GM23338 (cell line): ENCODE results near the gene GRAMD1B. TPM values are rescaled to one million over a fixed set of nuclear protein-coding genes. Genes with fewer than 3 reads are reported as not detected.

Experiments used
- ATAC-seq: fragments of 200-7000 bp; cut with Tn5 transposase; 3 replicates; pipeline ENCODE4 v1.9.1; 2020
- DNase-seq: peaks from one replicate; pipeline ENCODE4 v3.0.0-alpha.2; 2015; ENCODE audit warnings: low spot score
- H2AFZ ChIP-seq: fragments of 200-600 bp; sonication (generic); 2 replicates; pipeline ENCODE4 v1.8.0; 2016; ENCODE audit warnings: antibody characterized with exemption, mild to moderate bottlenecking, moderate library complexity
- H3F3A ChIP-seq: fragments of 200-600 bp; sonication (generic); replicated peaks from 2 replicates; pipeline ENCODE4 v1.8.0; 2017; ENCODE audit warnings: antibody characterized with exemption, mixed run types, low read depth
- H3K27ac ChIP-seq: fragments of 200-600 bp; sonication (generic); 2 replicates; pipeline ENCODE4 v1.6.1; 2016; ENCODE audit warnings: low read depth
- H3K27me3 ChIP-seq: fragments of 200-600 bp; sonication (generic); 2 replicates; pipeline ENCODE4 v1.8.0; 2016; ENCODE audit warnings: mild to moderate bottlenecking, mixed run types, moderate library complexity; ENCODE audit not compliant: insufficient read depth
- H3K36me3 ChIP-seq: fragments of 200-600 bp; sonication (generic); 2 replicates; pipeline ENCODE4 v1.8.0; 2016; ENCODE audit warnings: mild to moderate bottlenecking; ENCODE audit not compliant: insufficient read depth
- H3K4me1 ChIP-seq: fragments of 200-600 bp; sonication (generic); 2 replicates; pipeline ENCODE4 v1.8.0; 2016; ENCODE audit warnings: mild to moderate bottlenecking, moderate library complexity; ENCODE audit not compliant: insufficient read depth
- H3K4me2 ChIP-seq: fragments of 200-600 bp; sonication (generic); 2 replicates; pipeline ENCODE4 v1.7.1; 2017; ENCODE audit warnings: mixed run types
- H3K4me3 ChIP-seq: fragments of 200-600 bp; sonication (generic); 2 replicates; pipeline ENCODE4 v1.6.1; 2016; ENCODE audit warnings: mixed run types
- H3K79me2 ChIP-seq: fragments of 200-600 bp; sonication (generic); replicated peaks from 2 replicates; pipeline ENCODE4 v1.8.0; 2017; ENCODE audit warnings: mild to moderate bottlenecking; ENCODE audit not compliant: insufficient read depth
- H3K9me2 ChIP-seq: fragments of 200-600 bp; sonication (generic); 2 replicates; pipeline ENCODE4 v1.8.0; 2017; ENCODE audit not compliant: insufficient read depth
- H4K20me1 ChIP-seq: fragments of 200-600 bp; sonication (generic); replicated peaks from 2 replicates; pipeline ENCODE4 v1.8.0; 2017; ENCODE audit warnings: mild to moderate bottlenecking; ENCODE audit not compliant: insufficient read depth
- H3K27ac Mint-ChIP-seq: 2 replicates; pipeline ENCODE4 v1.8.0; 2020; ENCODE audit warnings: inconsistent platforms, mild to moderate bottlenecking, moderate library complexity, mixed read lengths
- H3K27me3 Mint-ChIP-seq: 3 replicates; pipeline ENCODE4 v1.8.0; 2022; ENCODE audit warnings: low read depth, mild to moderate bottlenecking, moderate library complexity, mixed read lengths, inconsistent platforms; ENCODE audit not compliant: insufficient read depth, poor library complexity
- H3K36me3 Mint-ChIP-seq: 3 replicates; pipeline ENCODE4 v1.8.0; 2021; ENCODE audit warnings: low read depth, mild to moderate bottlenecking, inconsistent platforms, moderate library complexity, mixed read lengths
- H3K4me1 Mint-ChIP-seq: 3 replicates; pipeline ENCODE4 v1.8.0; 2020; ENCODE audit warnings: mild to moderate bottlenecking, inconsistent platforms, mixed read lengths
- H3K4me3 Mint-ChIP-seq: 3 replicates; pipeline ENCODE4 v1.8.0; 2021; ENCODE audit warnings: moderate library complexity, mild to moderate bottlenecking, inconsistent platforms, mixed read lengths
- H3K9me3 Mint-ChIP-seq: 3 replicates; pipeline ENCODE4 v1.8.0; 2020; ENCODE audit warnings: moderate library complexity, mild to moderate bottlenecking, inconsistent platforms, mixed read lengths
- CREB1 ChIP-seq: fragments of 250-450 bp; sonication (Bioruptor Pico); IDR thresholded peaks from 2 replicates; pipeline ENCODE4 v1.5.0; 2020; ENCODE audit warnings: low read depth, mild to moderate bottlenecking, moderate library complexity
- CTCF ChIP-seq, 2 experiments: fragments of 200-600 bp in 1 of 2; sonication (generic) in 1 of 2; conservative IDR thresholded peaks; 2 replicates each; pipeline versions ENCODE4 v1.5.1 to v1.6.1; 2016 to 2017; ENCODE audit warnings: antibody characterized with exemption in 2 of 2, low read depth in 2 of 2, mild to moderate bottlenecking in 2 of 2, moderate library complexity in 1 of 2
- ETS1 ChIP-seq: IDR thresholded peaks from 2 replicates; pipeline ENCODE4 v1.6.1; 2016; ENCODE audit warnings: antibody characterized with exemption
- EZH2 ChIP-seq: fragments of 200-600 bp; sonication (generic); IDR thresholded peaks from one replicate; pipeline ENCODE4 v1.8.0; 2017; ENCODE audit warnings: antibody characterized with exemption, mild to moderate bottlenecking, low read depth; ENCODE audit not compliant: unreplicated experiment
- EZH2phosphoT487 ChIP-seq: fragments of 200-600 bp; sonication (generic); IDR thresholded peaks from one replicate; pipeline ENCODE4 v1.8.1; 2018; ENCODE audit warnings: antibody characterized with exemption; ENCODE audit not compliant: unreplicated experiment
- JUNB ChIP-seq: IDR thresholded peaks from one replicate; pipeline ENCODE4 v1.6.1; 2016; ENCODE audit warnings: antibody characterized with exemption; ENCODE audit not compliant: unreplicated experiment
- NANOG ChIP-seq: IDR thresholded peaks from 2 replicates; pipeline ENCODE4 v1.6.1; 2016; ENCODE audit warnings: antibody characterized with exemption, borderline replicate concordance
- POLR2AphosphoS5 ChIP-seq: IDR thresholded peaks from 2 replicates; pipeline ENCODE4 v1.6.1; 2016; ENCODE audit warnings: antibody characterized with exemption, low read depth
- STAT1 ChIP-seq: IDR thresholded peaks from one replicate; pipeline ENCODE4 v1.6.1; 2016; ENCODE audit warnings: antibody characterized with exemption; ENCODE audit not compliant: unreplicated experiment
- ZNF114 ChIP-seq: fragments of 250-450 bp; sonication (Bioruptor Pico); IDR thresholded peaks from 2 replicates; pipeline ENCODE4 v1.5.0; 2020; ENCODE audit warnings: mild to moderate bottlenecking, moderate library complexity
- ZNF331 ChIP-seq: fragments of 250-450 bp; sonication (Bioruptor Pico); IDR thresholded peaks from 2 replicates; pipeline ENCODE4 v1.5.0; 2020; ENCODE audit warnings: low read depth, mild to moderate bottlenecking, moderate library complexity
- polyA plus RNA-seq: library from polyadenylated mRNA; unstranded; fragments of >200 nt; fragmentation: Nextera tagmentation; extraction: Ambion mirVana; gene quantifications from 2 replicates; pipeline ENCODE4 v1.2.1, GENCODE V29; 2016
- total RNA-seq: library from RNA; depleted of rRNA; stranded (reverse); fragments of >200 nt; shearing (Covaris generic); gene quantifications from 2 replicates; pipeline ENCODE4 v1.2.3, GENCODE V29; 2014
- TF ChIP-seq, protein P1 (sequence below): IDR thresholded peaks from one replicate; pipeline ENCODE4 v1.6.1; 2018; ENCODE audit warnings: antibody characterized with exemption; ENCODE audit not compliant: unreplicated experiment
- TF ChIP-seq, protein P2 (sequence below): fragments of 250-450 bp; sonication (Bioruptor Pico); IDR thresholded peaks from 2 replicates; pipeline ENCODE4 v1.5.0; 2020; ENCODE audit warnings: mild to moderate bottlenecking, moderate library complexity

GRAMD1B gene
- total and polyA plus RNA-seq, 2 experiments from 2014 or later: 3.7 to 24.3 TPM

DNA sequence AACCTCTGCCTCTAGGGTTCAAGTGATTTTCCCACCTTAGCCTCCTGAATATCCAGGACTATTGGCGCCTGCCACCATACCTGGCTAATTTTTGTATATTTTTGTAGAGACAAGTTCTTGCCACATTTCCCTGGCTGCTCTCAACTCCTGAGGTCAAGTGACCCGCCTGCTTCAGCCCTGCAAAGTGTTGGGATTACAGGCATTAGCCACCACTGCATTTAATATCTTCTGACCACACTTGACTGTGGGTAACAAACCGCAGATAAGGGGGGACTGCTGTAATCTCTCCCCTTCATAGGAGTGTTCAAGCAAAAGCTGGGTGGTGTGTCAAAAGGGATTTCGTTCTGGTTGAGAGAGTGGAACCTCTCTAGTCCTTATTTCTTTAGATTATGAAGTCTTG lies 53.4 kb downstream of the GRAMD1B start:
- Mint-ChIP-seq H3K36me3 (peaks cover 3% of the 10 kb centered on the region), H3K4me3 (no peak overlapping the region), H3K9me3 (no peaks in the 10 kb centered on the region), H3K27me3 (peaks cover 5% of the 10 kb centered on the region), H3K4me1 (peaks cover 18% of the 10 kb centered on the region), H3K27ac (no peak overlapping the region)
- H3K4me3 ChIP-seq: no peak overlapping the region
- ATAC-seq (no peak), DNase-seq (no peak)
- no peak overlapping the region for H3K27ac ChIP-seq
- H3K27me3 ChIP-seq: no peaks in the 10 kb centered on the region
- no peak overlapping the region for H3K4me2 ChIP-seq
- H2AFZ ChIP-seq: no peak overlapping the region
- no peaks in the 10 kb centered on the region for H3K9me2 ChIP-seq
- no peaks in the 10 kb centered on the region; the same call in 1 of the 2 replicates for H4K20me1 ChIP-seq
- H3K4me1 ChIP-seq: peaks cover 13% of the 10 kb centered on the region
- peaks cover 5% of the 10 kb centered on the region; the same call in 1 of the 2 replicates for H3K79me2 ChIP-seq
- TF ChIP-seq JUNB (no peak), CTCF (conservative IDR thresholded peaks at IDR 0.05; ENCODE audit: low read depth in 2 of 2) (no peak), STAT1 (no peak), CREB1 (CRISPR knock-in tag) (no peak), ZNF114 (CRISPR knock-in tag) (no peak), ZNF331 (CRISPR knock-in tag) (no peak), NANOG (no peak), EZH2phosphoT487 (no peak), ETS1 (no peak), POLR2AphosphoS5 (no peak), EZH2 (no peak)
- TF ChIP-seq, protein P1, sequence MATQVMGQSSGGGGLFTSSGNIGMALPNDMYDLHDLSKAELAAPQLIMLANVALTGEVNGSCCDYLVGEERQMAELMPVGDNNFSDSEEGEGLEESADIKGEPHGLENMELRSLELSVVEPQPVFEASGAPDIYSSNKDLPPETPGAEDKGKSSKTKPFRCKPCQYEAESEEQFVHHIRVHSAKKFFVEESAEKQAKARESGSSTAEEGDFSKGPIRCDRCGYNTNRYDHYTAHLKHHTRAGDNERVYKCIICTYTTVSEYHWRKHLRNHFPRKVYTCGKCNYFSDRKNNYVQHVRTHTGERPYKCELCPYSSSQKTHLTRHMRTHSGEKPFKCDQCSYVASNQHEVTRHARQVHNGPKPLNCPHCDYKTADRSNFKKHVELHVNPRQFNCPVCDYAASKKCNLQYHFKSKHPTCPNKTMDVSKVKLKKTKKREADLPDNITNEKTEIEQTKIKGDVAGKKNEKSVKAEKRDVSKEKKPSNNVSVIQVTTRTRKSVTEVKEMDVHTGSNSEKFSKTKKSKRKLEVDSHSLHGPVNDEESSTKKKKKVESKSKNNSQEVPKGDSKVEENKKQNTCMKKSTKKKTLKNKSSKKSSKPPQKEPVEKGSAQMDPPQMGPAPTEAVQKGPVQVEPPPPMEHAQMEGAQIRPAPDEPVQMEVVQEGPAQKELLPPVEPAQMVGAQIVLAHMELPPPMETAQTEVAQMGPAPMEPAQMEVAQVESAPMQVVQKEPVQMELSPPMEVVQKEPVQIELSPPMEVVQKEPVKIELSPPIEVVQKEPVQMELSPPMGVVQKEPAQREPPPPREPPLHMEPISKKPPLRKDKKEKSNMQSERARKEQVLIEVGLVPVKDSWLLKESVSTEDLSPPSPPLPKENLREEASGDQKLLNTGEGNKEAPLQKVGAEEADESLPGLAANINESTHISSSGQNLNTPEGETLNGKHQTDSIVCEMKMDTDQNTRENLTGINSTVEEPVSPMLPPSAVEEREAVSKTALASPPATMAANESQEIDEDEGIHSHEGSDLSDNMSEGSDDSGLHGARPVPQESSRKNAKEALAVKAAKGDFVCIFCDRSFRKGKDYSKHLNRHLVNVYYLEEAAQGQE: no peak
- TF ChIP-seq, protein P2, sequence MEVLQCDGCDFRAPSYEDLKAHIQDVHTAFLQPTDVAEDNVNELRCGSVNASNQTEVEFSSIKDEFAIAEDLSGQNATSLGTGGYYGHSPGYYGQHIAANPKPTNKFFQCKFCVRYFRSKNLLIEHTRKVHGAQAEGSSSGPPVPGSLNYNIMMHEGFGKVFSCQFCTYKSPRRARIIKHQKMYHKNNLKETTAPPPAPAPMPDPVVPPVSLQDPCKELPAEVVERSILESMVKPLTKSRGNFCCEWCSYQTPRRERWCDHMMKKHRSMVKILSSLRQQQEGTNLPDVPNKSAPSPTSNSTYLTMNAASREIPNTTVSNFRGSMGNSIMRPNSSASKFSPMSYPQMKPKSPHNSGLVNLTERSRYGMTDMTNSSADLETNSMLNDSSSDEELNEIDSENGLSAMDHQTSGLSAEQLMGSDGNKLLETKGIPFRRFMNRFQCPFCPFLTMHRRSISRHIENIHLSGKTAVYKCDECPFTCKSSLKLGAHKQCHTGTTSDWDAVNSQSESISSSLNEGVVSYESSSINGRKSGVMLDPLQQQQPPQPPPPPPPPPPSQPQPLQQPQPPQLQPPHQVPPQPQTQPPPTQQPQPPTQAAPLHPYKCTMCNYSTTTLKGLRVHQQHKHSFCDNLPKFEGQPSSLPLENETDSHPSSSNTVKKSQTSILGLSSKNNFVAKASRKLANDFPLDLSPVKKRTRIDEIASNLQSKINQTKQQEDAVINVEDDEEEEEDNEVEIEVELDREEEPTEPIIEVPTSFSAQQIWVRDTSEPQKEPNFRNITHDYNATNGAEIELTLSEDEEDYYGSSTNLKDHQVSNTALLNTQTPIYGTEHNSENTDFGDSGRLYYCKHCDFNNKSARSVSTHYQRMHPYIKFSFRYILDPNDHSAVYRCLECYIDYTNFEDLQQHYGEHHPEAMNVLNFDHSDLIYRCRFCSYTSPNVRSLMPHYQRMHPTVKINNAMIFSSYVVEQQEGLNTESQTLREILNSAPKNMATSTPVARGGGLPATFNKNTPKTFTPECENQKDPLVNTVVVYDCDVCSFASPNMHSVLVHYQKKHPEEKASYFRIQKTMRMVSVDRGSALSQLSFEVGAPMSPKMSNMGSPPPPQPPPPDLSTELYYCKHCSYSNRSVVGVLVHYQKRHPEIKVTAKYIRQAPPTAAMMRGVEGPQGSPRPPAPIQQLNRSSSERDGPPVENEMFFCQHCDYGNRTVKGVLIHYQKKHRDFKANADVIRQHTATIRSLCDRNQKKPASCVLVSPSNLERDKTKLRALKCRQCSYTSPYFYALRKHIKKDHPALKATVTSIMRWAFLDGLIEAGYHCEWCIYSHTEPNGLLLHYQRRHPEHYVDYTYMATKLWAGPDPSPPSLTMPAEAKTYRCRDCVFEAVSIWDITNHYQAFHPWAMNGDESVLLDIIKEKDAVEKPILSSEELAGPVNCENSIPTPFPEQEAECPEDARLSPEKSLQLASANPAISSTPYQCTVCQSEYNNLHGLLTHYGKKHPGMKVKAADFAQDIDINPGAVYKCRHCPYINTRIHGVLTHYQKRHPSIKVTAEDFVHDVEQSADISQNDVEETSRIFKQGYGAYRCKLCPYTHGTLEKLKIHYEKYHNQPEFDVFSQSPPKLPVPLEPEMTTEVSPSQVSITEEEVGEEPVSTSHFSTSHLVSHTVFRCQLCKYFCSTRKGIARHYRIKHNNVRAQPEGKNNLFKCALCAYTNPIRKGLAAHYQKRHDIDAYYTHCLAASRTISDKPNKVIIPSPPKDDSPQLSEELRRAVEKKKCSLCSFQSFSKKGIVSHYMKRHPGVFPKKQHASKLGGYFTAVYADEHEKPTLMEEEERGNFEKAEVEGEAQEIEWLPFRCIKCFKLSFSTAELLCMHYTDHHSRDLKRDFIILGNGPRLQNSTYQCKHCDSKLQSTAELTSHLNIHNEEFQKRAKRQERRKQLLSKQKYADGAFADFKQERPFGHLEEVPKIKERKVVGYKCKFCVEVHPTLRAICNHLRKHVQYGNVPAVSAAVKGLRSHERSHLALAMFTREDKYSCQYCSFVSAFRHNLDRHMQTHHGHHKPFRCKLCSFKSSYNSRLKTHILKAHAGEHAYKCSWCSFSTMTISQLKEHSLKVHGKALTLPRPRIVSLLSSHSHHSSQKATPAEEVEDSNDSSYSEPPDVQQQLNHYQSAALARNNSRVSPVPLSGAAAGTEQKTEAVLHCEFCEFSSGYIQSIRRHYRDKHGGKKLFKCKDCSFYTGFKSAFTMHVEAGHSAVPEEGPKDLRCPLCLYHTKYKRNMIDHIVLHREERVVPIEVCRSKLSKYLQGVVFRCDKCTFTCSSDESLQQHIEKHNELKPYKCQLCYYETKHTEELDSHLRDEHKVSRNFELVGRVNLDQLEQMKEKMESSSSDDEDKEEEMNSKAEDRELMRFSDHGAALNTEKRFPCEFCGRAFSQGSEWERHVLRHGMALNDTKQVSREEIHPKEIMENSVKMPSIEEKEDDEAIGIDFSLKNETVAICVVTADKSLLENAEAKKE (CRISPR knock-in tag): no peak
- no peaks in the 10 kb centered on the region for H3F3A ChIP-seq
- H3K36me3 ChIP-seq: no peaks in the 10 kb centered on the region
